ENCODE measurements around the gene TOB2.
"Not testable (repeated sequence)": the region's sequence is repeated elsewhere in the genome, so short reads cannot be mapped to it uniquely, and the experiment has no call there.

The TOB2 gene

DNA sequence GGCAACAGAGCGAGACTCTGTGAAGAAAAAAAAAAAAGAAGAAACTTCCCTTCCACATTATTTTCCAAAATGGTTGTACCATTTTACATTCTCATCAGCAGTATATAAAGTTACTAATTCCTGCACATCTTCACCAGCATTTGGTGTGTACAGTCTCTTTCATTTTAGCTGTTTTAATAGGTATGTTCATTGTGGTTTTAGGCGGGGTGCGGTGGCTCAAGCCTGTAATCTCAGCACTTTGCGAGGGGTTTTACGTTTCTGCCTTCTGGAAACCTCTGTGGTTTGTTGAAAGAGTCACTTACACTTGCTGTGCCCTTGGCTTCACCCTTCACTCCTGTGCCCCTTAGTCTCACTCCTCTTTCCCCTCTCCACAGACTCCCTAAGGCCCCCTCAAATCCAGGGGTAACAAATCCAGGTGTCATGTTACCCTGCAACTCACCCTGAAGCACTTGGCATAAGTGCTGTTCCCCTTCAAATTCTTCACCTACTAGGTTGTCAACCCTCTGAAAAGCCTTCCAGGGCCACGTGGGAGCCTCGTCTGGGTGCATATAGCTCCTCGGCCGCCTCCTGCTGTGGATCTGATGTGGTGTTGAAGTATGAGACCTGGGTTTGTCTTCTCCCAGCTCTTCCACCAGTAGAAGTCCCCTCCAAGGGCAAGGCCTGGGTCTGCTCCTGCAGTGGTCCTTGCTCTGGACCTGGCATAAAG is 20.8 kb downstream of the TOB2 start:
- no peak for DNase-seq

GRCh38 chr22:41418717-41419116 is 27.9 kb downstream of the TOB2 start:
- DNase-seq, result no peak

- no peak for DNase-seq
These were observed 28.8 kb downstream of the TOB2 start for GRCh38 chr22:41417622-41418390.

- no peak for DNase-seq
These were observed 31.0 kb downstream of the TOB2 start for GRCh38 chr22:41415554-41415953.

DNA sequence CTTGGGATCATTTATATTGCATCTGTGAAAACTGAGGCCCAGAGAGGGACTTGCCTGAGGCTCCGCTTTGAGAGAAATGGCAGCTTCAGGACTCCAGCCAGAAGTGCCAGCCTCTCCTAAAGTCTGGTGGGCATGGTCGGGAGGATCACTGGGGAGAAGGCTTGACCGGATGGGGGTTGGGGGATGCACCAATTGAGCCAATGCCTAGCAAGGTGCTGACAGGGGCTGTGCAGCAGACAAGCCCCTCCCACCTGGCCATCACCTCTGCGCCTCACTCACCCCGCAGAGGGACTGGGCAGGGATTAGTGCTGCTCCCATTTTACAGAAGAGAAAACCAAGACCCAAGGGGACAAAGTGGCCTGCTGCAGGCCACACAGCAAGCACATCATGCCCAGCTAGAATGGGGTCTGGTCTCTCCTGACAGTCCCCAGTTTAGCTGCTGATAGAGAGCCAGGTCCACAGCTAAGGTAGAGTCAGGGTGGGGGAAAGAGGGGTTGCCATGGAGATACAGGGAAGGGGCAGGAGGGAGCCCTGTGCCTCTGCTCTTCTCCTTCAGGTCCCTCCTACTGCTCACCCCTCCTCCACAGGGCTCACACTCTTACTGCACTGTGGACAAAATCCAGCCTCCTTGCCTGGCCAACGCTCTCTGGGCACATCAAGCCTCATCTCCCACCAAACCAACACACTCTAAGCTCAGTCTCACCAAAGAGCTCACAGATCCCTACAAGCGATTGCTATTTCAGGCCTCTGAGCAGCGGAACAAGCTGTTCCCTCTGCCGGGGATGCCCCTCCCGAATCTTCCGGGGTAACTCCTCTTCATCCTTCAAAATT is 35.4 kb downstream of the TOB2 start:
- no peak for DNase-seq

DNA sequence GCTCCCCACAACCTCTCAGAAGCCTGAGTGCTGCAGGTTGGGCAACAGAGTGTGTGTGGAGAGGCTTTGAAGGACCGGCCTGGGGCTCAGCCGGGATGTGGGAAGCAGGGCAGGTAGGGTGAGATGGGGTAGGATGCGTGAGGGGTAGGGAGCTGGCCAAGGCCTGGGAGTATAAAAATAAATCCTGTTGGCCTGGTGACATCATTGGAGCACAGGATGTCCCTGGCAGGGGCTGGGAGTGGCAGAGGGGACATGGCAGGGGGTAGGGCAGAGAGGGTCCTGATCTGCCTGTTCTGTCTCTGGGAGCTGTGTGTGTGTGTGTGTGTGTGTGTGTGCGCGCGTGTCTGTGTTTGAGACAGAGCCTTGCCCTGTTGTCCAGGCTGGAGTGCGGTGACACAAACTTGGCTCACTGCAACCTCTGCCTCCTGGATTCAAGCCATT is 36.3 kb downstream of the TOB2 start:
- no peak for DNase-seq

DNA sequence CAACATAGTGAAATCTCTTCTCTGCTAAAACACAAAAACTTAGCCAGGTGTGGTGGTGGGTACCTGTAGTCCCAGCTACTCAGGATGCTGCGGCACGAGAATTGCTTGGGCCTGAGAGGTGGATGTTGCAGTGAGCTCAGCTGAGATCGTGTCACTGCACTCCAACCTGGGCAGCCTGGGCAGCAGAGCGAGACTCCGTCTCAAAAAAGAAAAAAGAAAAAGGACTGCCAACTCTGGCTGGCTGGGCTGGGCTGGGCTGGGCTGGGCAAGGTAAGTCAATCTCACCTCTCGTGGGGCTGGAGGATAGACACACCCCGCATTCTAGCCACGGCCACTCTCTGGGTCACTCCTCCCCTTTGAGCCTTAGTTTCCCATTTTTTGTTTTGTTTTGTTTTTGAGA is 37.9 kb downstream of the TOB2 start:
- DNase-seq, result no peak

DNA sequence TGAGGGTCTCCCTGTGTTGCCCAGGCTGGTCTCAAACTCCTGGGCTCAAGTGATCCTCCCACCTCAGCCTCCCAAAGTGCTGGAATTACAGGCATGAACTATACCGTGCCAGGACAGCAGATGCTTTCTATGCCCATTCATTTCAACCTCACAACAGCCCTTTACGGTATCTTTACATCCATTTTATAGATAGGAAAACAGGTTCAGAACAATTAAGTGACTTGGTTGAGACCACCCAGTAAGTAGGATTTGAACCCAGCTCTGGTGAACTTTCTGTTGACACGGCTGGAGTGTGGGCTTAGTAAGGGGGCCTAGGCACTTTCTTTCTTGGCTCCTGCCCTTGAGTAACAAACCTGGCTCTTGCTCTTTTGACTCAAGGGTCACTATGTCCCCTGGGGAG is 39.2 kb downstream of the TOB2 start:
- DNase-seq, result no peak

GRCh38 chr22:41406410-41406809 is 40.2 kb downstream of the TOB2 start:
- DNase-seq, result no peak

DNA sequence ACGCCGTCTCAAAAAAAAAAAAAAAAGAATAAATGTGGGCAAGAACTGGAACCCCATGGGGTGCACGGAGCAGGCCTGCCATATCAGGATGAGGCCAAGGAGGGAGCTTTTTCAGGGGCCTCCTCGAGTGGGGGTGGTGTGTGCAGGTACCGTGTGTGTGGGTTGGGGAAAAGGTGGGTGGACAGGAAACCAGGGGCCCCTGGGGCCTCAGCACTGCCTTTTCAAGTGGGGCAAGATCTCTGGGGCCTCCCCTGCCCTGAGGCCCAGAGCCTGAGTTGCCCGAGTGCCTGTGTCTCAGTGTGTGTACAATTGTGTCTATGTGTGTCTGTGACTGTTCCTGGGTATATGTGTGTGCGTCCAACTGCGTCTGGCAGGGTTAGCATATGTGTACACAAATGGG is 41.0 kb downstream of the TOB2 start:
- no peak for DNase-seq

DNA sequence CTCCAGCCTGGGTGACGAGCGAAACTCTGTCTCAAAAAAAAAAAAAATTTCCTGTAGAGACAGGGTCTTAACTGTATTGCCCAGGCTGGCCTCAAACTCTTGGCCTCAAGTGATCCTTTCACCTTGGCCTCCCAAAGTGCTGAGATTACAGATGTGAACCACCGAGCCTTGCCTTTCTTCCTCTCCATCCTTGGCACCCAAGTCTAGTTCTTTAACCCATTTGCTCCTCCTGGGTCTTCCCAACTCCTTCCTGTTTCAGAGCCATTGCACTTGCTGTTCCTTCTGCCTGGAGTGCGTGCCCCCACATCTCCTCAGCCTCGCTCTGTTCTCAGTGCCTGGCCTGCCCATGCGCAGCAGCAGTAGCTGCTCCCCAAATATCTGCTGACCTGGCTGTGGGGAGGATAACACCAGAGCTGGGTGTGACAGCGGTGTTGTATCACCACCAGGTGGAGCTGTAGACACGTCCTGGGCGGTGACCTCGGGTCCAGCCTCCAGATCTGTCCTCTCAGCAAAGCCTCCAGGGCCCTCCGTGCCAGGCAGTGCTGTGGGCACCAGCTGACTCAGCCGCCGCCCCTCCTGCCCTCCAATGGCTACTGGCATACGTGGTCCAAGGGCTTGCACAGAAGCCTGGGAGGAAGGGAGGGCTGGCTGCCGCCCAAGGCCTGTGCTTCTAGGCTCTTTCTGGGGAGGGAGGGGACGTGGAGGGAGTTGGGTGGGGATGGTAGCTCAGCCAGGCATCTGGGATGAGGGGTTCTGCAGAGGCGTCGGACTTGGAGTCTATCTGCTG is 42.9 kb downstream of the TOB2 start:
- peak; percentile 61 for DNase-seq

GRCh38 chr22:41402851-41403250 is 43.8 kb downstream of the TOB2 start:
- not testable (repeated sequence) for DNase-seq

- DNase-seq, result peak; percentile 58
These were observed 44.6 kb downstream of the TOB2 start for GRCh38 chr22:41401781-41402648.

GRCh38 chr22:41398921-41399320 is 47.7 kb downstream of the TOB2 start:
- no peak for DNase-seq

DNA sequence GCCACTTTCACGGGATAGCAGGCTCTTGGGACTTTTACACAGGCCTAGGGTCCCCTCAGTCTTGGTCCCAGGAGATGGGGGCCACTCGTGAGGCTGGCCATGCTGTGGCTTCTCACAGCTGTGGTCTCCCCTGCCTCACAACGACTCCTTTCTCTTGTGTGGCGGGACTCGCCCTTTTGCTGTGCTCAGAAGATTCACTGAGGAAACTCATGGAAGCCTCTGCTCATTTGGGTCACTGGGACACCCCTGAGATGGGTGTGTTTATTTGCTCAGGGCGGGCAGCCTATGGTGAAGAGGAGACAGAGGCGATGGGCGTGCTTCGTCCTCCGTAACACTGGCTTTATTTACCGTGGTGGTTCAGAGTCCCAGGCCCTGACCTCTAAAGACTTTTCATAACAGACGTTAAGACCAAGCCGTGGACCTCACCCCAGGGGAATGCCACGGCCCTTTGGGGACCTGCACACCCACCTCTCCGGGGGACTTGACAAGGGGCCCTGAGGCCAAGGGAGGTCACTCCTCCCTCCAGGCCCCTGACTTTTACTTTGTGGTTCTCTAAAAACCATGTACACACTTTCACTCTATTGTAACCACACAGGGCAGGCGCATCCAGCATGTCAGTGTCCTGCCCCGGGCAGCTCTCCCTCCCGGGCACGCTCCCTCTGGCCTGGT is 49.3 kb downstream of the TOB2 start:
- DNase-seq, result no peak

DNA sequence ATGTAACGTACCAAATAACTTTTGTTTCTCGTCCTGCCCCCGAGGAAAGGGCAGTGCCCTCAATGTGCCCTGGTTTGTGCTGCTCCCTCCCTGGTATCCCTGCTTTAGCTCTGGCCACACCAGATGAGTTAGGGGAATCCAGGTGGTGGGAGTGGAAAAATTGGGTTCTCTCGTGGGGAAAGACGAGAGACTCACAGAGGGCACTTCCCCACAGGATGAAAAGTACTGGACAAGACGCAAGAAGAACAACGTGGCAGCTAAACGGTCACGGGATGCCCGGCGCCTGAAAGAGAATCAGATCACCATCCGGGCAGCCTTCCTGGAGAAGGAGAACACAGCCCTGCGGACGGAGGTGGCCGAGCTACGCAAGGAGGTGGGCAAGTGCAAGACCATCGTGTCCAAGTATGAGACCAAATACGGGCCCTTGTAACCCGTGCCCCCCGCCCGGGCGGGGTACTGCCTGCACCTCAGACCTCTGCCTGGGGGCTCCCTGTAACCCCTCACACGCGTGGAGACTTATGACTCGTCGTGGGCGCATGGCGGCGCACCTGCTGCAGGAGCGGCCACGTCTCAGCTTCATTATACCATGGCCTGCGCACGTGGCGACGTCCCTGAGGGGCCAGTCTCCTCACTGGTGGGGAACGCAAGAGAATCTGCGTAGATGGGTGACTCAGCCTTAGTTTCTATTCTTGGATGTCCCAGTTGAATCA is 50.9 kb downstream of the TOB2 start:
- no peak for DNase-seq

DNA sequence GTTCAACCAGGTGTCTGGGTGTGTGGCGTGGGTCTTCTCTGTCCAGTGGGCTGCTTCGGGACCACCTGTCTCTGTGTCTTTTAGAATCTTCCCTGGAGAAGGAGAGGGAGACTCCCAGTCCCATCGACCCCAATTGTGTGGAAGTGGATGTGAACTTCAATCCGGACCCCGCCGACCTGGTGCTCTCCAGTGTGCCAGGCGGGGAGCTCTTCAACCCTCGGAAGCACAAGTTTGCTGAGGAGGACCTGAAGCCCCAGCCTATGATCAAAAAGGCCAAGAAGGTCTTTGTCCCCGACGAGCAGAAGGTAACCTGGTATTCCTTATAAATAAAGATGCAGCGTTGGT is 52.6 kb downstream of the TOB2 start:
- DNase-seq, result no peak

DNA sequence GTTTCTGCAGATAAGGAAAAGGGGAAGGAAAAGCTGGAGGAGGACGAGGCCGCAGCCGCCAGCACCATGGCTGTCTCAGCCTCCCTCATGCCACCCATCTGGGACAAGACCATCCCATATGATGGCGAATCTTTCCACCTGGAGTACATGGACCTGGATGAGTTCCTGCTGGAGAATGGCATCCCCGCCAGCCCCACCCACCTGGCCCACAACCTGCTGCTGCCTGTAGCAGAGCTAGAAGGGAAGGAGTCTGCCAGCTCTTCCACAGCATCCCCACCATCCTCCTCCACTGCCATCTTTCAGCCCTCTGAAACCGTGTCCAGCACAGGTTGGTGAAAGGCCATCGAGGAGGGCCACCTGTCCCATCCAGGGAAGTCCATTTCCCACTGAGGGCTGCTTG is 59.3 kb downstream of the TOB2 start:
- DNase-seq, result no peak

- DNase-seq, result no peak
These were observed 62.5 kb downstream of the TOB2 start for GRCh38 chr22:41384128-41384527.

Measured in NCI-H1105 (cell line).